Measurements from ENCODE around the gene REG4.

REG4 gene

GRCh38 chr1:119818181-119818580 is 6.9 kb upstream of the REG4 start:
- TF ChIP-seq CTCF (IDR thresholded peaks at IDR 0.05; ENCODE audit: insufficient read depth, missing control alignments), result no peak
- FAIRE-seq, result no peak

DNA sequence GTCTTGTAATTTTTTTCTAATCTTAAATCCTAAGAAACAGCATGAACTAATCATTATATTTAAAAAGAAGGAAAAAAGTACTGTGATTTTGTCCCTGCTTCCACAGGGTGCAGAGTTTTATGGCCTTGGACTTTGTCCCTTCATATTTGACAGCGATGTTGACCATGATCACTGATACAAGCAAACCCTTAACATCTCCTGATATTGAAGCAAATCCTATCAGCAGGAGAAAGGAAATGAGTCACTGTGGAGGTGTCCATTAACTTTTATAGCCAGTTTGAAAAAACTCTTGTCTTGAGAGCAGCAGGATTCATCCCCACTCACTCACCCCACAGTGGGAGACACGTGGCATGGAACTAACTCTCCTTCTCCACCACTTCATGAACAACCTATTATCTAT is 5.1 kb upstream of the REG4 start:
- no peak for FAIRE-seq
- no peak for TF ChIP-seq CTCF (IDR thresholded peaks at IDR 0.05; ENCODE audit: insufficient read depth, missing control alignments)
- DNase-seq (ENCODE audit: insufficient read length, low spot score), result no peak

More at GRCh38 chr1:119818181-119818580, 6.9 kb upstream of the REG4 start:
- no peak for DNase-seq (ENCODE audit: insufficient read length, low spot score)

- TF ChIP-seq CTCF (IDR thresholded peaks at IDR 0.05; ENCODE audit: insufficient read depth, missing control alignments), result no peak
- FAIRE-seq (no peak), DNase-seq (ENCODE audit: insufficient read length, low spot score) (no peak)
Observed at GRCh38 chr1:119815928-119816327, 4.7 kb upstream of the REG4 start.

GRCh38 chr1:119815361-119815760 is 4.1 kb upstream of the REG4 start:
- TF ChIP-seq CTCF (IDR thresholded peaks at IDR 0.05; ENCODE audit: insufficient read depth, missing control alignments), result no peak

GRCh38 chr1:119814288-119814687 is 3.0 kb upstream of the REG4 start:
- DNase-seq (ENCODE audit: insufficient read length, low spot score), result no peak
- no peak for TF ChIP-seq CTCF (IDR thresholded peaks at IDR 0.05; ENCODE audit: insufficient read depth, missing control alignments)
- FAIRE-seq, result no peak

More at GRCh38 chr1:119815361-119815760, 4.1 kb upstream of the REG4 start:
- FAIRE-seq (no peak), DNase-seq (ENCODE audit: insufficient read length, low spot score) (no peak)

DNA sequence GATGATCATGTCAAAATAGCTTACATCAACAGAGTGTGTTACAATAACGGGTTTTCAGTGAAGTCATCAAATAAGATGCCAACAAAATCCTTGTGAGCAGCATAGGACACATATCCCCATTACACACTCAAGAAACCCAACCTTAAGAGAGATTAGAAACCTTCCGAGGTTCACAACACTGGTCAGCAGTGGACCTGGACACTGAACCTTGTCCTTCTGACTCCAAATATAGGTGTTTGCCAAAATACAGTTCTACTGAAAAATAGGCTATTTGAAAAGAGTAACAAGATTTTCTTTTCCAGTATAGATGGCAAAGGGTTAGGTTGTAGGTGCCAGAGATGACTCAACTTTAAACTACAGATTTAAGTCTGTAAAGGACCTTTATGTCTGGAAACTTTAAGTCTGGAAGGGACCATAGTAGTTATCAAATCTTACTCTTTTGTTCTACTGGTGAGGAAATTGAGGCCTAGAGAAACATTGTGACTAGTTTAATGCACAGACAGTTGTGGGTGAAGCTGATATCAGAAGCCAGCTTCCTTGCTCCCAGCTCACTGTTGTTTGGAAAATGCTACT is 811 bp upstream of the REG4 start:
- TF ChIP-seq CTCF (IDR thresholded peaks at IDR 0.05; ENCODE audit: insufficient read depth, missing control alignments), result no peak
- no peak for FAIRE-seq
- no peak for DNase-seq (ENCODE audit: insufficient read length, low spot score)

GRCh38 chr1:119808972-119809550 is 2.2 kb downstream of the REG4 start:
- peak; percentile 25 for FAIRE-seq
- TF ChIP-seq CTCF (IDR thresholded peaks at IDR 0.05; ENCODE audit: insufficient read depth, missing control alignments), result peak; percentile 82
- DNase-seq (ENCODE audit: insufficient read length, low spot score), result peak; percentile 38

All from D721Med (cell line).